Skin epidermis (tissue), 12 donors: ENCODE data around the gene TRIM38.
A peak's percentile ranks its signal among the peaks of the same experiment; 100 is the strongest.

Experiments
- H3K27ac ChIP-seq, 21 experiments: fragments of 200-600 bp; sonication (generic) in 11 of 21; one replicate each; pipeline ENCODE4 v1.5.0; 2020; ENCODE audit warnings: mild to moderate bottlenecking in 3 of 21, inconsistent platforms in 2 of 21, moderate library complexity in 2 of 21
- H3K4me3 ChIP-seq, 7 experiments: fragments of 200-600 bp; sonication (generic) in 2 of 7; one replicate each; pipeline ENCODE4 v1.5.0; 2020; ENCODE audit warnings: inconsistent platforms in 2 of 7, mild to moderate bottlenecking in 2 of 7, moderate library complexity in 1 of 7

The TRIM38 gene

GRCh38 chr6:26021350-26022131 is 58.9 kb downstream of the TRIM38 start:
- H3K27ac ChIP-seq = peak overlapping the region in 20 of 21 experiments; percentile 75 to 97 (median 88)
- peak overlapping the region; percentile 42 to 64 (median 56) for H3K4me3 ChIP-seq

- Histone ChIP-seq H3K4me3 (peak overlapping the region; percentile 42 to 64 (median 56)), H3K27ac (peak overlapping the region in 20 of 21 experiments; percentile 75 to 97 (median 88))
These were observed 59.5 kb downstream of the TRIM38 start for GRCh38 chr6:26022132-26022472.

DNA sequence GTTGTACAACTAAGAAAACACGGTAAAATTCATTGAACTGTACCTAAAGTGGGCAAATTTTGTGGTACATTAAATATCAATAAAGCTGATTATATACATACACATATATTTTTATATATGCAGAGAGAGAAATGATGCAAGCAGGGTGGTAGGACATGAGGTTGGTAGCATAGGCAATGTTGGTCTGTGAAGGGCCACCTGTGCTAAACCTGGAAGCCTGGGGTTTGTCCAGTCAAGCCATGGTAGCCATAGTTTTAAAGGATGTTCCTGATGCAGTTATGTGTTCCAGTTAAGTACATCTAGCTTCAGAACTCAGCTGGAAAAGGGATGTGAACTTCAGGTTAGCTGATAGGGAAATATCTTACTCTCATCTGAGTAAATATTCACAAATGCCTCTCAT is 60.1 kb downstream of the TRIM38 start:
- H3K27ac ChIP-seq = peak overlapping the region in 2 of 21 experiments; percentile 9 to 97
- H3K4me3 ChIP-seq = no peak overlapping the region

DNA sequence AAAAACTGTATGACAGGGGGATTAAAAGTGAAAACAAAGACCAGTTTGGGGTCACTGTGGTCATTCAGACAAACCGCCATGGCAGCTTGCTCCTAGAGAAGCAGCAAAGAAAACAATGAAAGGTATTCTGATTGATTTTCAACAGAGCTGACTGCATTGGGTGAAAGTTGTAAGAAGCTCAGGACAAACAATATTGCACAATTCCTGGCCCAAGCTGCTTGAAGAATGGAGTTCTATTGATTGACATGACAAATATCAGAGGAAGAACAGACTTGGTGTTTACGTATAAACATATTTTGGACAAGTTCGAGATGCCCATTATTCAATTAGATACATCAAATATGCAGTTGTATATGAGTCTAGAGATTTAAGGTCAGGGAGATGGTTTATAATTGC is 62.0 kb downstream of the TRIM38 start:
- Histone ChIP-seq H3K4me3 (no peak overlapping the region), H3K27ac (no peak overlapping the region)

- H3K27ac ChIP-seq = peak overlapping the region in 10 of 21 experiments; percentile 36 to 85 (median 74)
- no peak overlapping the region for H3K4me3 ChIP-seq
These were observed 62.7 kb downstream of the TRIM38 start for GRCh38 chr6:26025047-26025893.

DNA sequence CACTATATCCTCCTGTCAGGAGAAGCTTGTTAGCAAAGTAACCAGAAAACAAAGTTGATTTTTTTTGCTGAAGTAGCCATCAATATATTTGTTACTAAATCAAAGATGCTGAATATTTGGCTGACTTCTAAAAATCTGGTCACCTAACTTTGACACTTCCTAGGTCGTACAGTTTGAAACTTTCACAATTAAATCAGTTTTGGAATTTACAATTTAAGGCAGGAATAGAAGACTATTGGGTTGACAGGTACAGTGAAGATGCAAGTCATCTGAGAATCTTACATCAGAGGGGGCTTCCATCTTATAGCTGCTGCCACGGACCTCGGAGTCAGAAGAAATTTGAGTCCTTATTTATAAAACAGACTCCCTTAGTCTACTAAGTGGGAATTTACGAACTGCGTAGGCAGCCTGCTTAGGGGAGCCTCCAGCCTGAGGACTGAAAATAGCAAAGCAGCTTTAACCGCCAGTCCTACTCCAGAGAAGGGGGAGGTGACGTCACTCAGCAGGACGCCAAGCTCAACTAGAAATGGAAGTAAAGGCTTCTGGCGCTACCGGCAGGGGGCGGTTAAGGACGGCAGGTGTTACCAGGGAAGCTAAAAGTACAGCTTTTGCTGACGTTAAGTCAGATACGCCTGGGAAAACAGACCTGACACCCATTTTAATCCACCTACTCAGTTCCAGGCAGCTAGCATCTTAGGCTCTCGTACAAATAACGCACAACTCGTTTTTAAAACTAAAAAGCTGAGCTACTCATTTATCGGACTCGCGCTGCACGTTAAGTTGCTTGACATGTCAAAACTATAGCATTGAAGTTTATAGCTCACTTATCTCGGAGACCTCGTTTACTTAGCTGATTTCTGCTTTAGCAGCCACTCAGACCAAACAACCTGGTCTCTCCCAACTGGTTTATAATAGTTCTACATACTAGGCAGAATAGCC is 63.6 kb downstream of the TRIM38 start:
- H3K27ac ChIP-seq = peak overlapping the region; percentile 19 to 87 (median 73)
- H3K4me3 ChIP-seq = peak overlapping the region; percentile 40 to 58 (median 49)

DNA sequence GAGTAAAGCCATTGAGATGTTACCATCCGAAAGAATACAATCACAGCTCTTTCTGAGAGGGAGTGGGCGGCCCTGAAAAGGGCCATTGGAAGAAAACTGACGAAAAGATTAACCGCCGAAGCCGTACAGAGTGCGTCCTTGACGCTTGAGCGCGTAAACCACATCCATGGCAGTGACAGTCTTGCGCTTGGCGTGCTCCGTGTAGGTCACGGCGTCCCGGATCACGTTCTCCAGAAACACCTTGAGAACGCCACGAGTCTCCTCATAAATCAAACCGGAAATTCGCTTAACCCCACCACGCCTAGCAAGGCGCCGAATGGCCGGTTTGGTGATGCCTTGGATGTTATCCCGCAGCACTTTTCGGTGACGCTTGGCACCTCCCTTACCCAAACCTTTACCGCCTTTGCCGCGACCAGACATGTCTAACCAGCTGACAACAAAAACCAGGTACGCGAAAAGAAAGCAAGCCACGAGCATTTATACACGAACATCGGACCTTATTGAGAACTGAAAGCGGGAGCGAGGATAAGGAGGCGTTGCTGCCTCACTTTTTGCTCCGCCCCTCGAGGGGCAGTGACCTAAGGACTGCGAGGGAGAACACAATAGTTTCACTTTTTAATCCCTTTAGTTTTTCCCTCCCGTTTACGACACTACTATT is 64.4 kb downstream of the TRIM38 start:
- peak overlapping the region; percentile 40 to 58 (median 49) for H3K4me3 ChIP-seq

GRCh38 chr6:26027491-26028211 is 65.0 kb downstream of the TRIM38 start:
- H3K4me3 ChIP-seq = peak overlapping the region; percentile 40 to 58 (median 49)
- peak overlapping the region in 16 of 21 experiments; percentile 36 to 87 (median 74) for H3K27ac ChIP-seq

More for the DNA sequence above, 64.4 kb downstream of the TRIM38 start:
- H3K27ac ChIP-seq = peak overlapping the region; percentile 19 to 87 (median 73)

DNA sequence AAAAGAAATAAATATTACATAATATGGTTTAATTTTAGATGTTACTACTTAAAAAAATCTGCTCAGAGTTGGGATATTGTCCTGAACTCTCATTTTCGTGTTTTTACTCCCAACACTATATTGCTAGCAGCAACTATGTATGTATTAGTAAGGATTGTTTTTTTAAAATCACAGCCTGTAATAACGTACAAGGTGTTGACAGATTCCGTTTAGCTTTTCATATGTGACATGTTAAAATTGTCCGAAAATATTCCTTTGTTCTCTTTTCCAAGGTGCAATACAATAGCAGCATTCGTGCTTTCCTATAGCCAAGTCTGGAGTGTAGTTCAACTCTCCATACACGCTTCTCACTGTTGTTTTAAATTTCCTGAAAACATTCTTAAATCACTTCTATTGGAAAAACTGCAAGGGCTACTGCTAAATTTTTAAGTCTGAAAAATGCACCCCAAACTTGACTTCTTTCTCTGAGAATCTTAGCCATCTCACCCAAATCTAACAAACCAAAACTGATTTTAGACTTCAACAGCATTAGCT is 65.7 kb downstream of the TRIM38 start:
- Histone ChIP-seq H3K4me3 (no peak overlapping the region), H3K27ac (peak overlapping the region in 4 of 21 experiments; percentile 72 to 87 (median 84))

- Histone ChIP-seq H3K27ac (no peak overlapping the region), H3K4me3 (no peak overlapping the region)
These were observed 66.4 kb downstream of the TRIM38 start for GRCh38 chr6:26028746-26029569.

DNA sequence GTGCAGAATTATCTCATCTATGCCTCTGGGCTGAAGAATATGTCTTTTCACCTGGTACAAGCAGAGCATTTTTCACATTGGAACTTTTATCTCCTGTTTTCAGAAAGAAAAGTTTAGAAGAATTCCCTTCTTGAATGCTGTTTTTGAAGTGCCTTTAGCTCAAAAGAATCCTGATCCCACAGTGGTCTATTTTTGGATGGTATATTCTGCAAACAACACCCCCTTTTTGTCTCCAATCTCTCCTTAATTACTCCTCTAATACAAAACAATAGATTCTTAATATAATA is 66.9 kb downstream of the TRIM38 start:
- no peak overlapping the region for H3K4me3 ChIP-seq
- no peak overlapping the region for H3K27ac ChIP-seq

DNA sequence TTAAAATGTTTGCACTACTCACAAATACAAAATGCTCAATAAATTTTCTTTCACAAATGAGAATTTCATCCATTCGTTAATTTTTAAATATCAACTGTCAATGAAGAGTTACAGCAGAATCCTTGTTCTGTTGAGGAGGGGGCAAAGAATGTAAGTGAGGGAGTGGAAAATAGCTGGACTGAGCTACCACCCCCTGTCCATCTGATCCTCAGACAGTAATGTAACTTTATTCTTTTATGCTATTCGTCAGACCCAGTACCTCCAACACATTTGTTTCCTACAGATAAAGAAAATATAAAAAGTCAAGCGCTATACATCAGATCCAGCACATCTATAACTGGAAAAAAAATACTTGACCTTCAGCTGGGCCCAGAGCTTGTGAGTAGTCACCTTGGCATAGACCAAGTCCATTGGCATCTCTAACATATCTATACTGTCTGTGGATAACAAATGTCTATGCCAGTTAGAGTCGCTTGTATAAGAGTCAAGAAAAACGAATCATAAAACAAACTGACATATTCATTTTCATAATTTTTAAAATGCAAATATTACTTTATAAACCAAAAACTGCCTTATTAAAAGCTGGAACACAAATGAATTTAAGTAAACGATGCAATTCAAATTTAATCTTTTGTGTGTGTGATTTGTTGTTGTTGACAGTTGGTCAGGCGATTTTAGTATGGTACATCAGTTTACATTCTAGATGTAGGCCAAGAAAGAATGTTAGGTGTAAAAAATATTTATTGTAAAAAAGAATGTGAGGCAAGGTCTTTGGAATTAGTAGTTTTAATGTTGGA is 67.5 kb downstream of the TRIM38 start:
- Histone ChIP-seq H3K27ac (no peak overlapping the region), H3K4me3 (no peak overlapping the region)

GRCh38 chr6:26030716-26031115 is 68.1 kb downstream of the TRIM38 start:
- H3K27ac ChIP-seq = no peak overlapping the region
- H3K4me3 ChIP-seq = no peak overlapping the region

GRCh38 chr6:26031151-26031594 is 68.6 kb downstream of the TRIM38 start:
- peak overlapping the region in 4 of 7 experiments; percentile 37 to 63 (median 49) for H3K4me3 ChIP-seq
- peak overlapping the region in 6 of 21 experiments; percentile 17 to 71 (median 34) for H3K27ac ChIP-seq

GRCh38 chr6:26031595-26032339 is 69.2 kb downstream of the TRIM38 start:
- H3K4me3 ChIP-seq = peak overlapping the region; percentile 37 to 63 (median 44)
- peak overlapping the region in 16 of 21 experiments; percentile 20 to 83 (median 64) for H3K27ac ChIP-seq
